Measurements from ENCODE around the gene DPCD. TPM values are rescaled to one million over a fixed set of nuclear protein-coding genes. Genes with fewer than 3 reads are reported as not detected.

DPCD gene
- total RNA-seq, 2 donors from 2014 or later = 23.9 to 66.1 TPM

GRCh38 chr10:101557541-101557940, 30.6 kb upstream of the DPCD start:
- intact Hi-C loops (cut with DNase I) = no loop called here
- Histone ChIP-seq H3K36me3 (no peaks in the 10 kb centered on the region), H3K27me3 (replicated peaks; ENCODE audit: insufficient read depth) (no peaks in the 10 kb centered on the region), H3K4me1 (replicated peaks) (no peaks in the 10 kb centered on the region), H3K27ac (no peak overlapping the region), H3K9me3 (no peaks in the 10 kb centered on the region), H3K4me3 (no peak overlapping the region)
- 90% methylated on average over 2 of the region's 2 CpGs for WGBS
- no peak for DNase-seq (ENCODE audit: low spot score)
- TF ChIP-seq POLR2AphosphoS5 (IDR thresholded peaks at IDR 0.05) = no peak
- TF ChIP-seq CTCF (IDR thresholded peaks at IDR 0.05) = no peak
- no peak for TF ChIP-seq POLR2A (IDR thresholded peaks at IDR 0.05)

- Histone ChIP-seq H3K4me1 (replicated peaks) (no peaks in the 10 kb centered on the region), H3K4me3 (no peak overlapping the region), H3K27me3 (replicated peaks; ENCODE audit: insufficient read depth) (no peaks in the 10 kb centered on the region), H3K27ac (no peak overlapping the region), H3K36me3 (no peaks in the 10 kb centered on the region), H3K9me3 (no peaks in the 10 kb centered on the region)
- no peak for TF ChIP-seq POLR2A (IDR thresholded peaks at IDR 0.05)
- no peak for DNase-seq (ENCODE audit: low spot score)
- intact Hi-C loops (cut with DNase I) = no loop called here
- WGBS = 47% methylated on average over 2 of the region's 2 CpGs
These were observed 29.9 kb upstream of the DPCD start for GRCh38 chr10:101558204-101558603.

GRCh38 chr10:101558671-101559595, 29.2 kb upstream of the DPCD start:
- Histone ChIP-seq H3K36me3 (no peaks in the 10 kb centered on the region), H3K27me3 (replicated peaks; ENCODE audit: insufficient read depth) (no peaks in the 10 kb centered on the region), H3K4me3 (no peak overlapping the region), H3K4me1 (replicated peaks) (no peaks in the 10 kb centered on the region), H3K27ac (no peak overlapping the region), H3K9me3 (no peaks in the 10 kb centered on the region)
- DNase-seq (ENCODE audit: low spot score) = no peak
- WGBS = 42% methylated on average over 18 of the region's 18 CpGs
- TF ChIP-seq CTCF (IDR thresholded peaks at IDR 0.05) = no peak
- TF ChIP-seq POLR2AphosphoS5 (IDR thresholded peaks at IDR 0.05) = no peak
- no peak for TF ChIP-seq POLR2A (IDR thresholded peaks at IDR 0.05)
- intact Hi-C loops (cut with DNase I) = no loop called here

GRCh38 chr10:101559596-101560297, 28.4 kb upstream of the DPCD start:
- 69% methylated on average over 12 of the region's 12 CpGs for WGBS
- no peaks in the 10 kb centered on the region for H3K9me3 ChIP-seq
- no peaks in the 10 kb centered on the region for H3K27me3 ChIP-seq (replicated peaks; ENCODE audit: insufficient read depth)
- no peaks in the 10 kb centered on the region for H3K36me3 ChIP-seq
- DNase-seq (ENCODE audit: low spot score) = no peak
- intact Hi-C loops (cut with DNase I) = loop anchor here (10.0 kb wide), 2 partner anchors 95 to 265 kb away; no protein-coding TSS in a partner anchor
- no peak overlapping the region for H3K27ac ChIP-seq
- H3K4me3 ChIP-seq = no peak overlapping the region
- no peaks in the 10 kb centered on the region for H3K4me1 ChIP-seq (replicated peaks)
- TF ChIP-seq CTCF (IDR thresholded peaks at IDR 0.05) (no peak), POLR2AphosphoS5 (IDR thresholded peaks at IDR 0.05) (no peak), POLR2A (IDR thresholded peaks at IDR 0.05) (no peak)

GRCh38 chr10:101560298-101561067, 27.6 kb upstream of the DPCD start:
- no peak overlapping the region for H3K4me3 ChIP-seq
- no peak for DNase-seq (ENCODE audit: low spot score)
- no peaks in the 10 kb centered on the region for H3K36me3 ChIP-seq
- H3K27ac ChIP-seq = no peak overlapping the region
- no peaks in the 10 kb centered on the region for H3K4me1 ChIP-seq (replicated peaks)
- H3K27me3 ChIP-seq (replicated peaks; ENCODE audit: insufficient read depth) = peaks cover 5% of the 10 kb centered on the region
- intact Hi-C loops (cut with DNase I) = loop anchor here (10.0 kb wide), 2 partner anchors 96 to 266 kb away; no protein-coding TSS in a partner anchor
- H3K9me3 ChIP-seq = no peaks in the 10 kb centered on the region
- WGBS = 51% methylated on average over 2 of the region's 2 CpGs
- TF ChIP-seq POLR2AphosphoS5 (IDR thresholded peaks at IDR 0.05) (no peak), POLR2A (IDR thresholded peaks at IDR 0.05) (no peak), CTCF (IDR thresholded peaks at IDR 0.05) (no peak)
